GM12891 (cell line): ENCODE measurements around the gene KLRC4. TPM values are rescaled to one million over a fixed set of nuclear protein-coding genes. Genes with fewer than 3 reads are reported as not detected.
"Not testable (repeated sequence)": the region's sequence is repeated elsewhere in the genome, so short reads cannot be mapped to it uniquely, and the experiment has no call there.

ENCODE experiments used
- DNase-seq: peaks from one replicate; pipeline ENCODE4 v3.0.0; 2011; ENCODE audit warnings: low spot score; ENCODE audit not compliant: insufficient read length
- FAIRE-seq: peaks from 2 replicates; lab custom pipeline; 2011; peaks lifted over from hg19 to GRCh38; lab: Jason Lieb, UNC
- PAX5 ChIP-seq: IDR thresholded peaks from 2 replicates; pipeline ENCODE4 v1.6.1; 2011; ENCODE audit warnings: low read length, moderate library complexity, mild to moderate bottlenecking; ENCODE audit not compliant: insufficient read depth, severe bottlenecking
- POLR2A ChIP-seq: IDR thresholded peaks from 2 replicates; pipeline ENCODE4 v1.6.1; 2011; ENCODE audit warnings: low read depth, low read length, control low read depth
- POLR2AphosphoS5 ChIP-seq: IDR thresholded peaks from 2 replicates; pipeline ENCODE4 v1.6.1; 2011; ENCODE audit warnings: low read depth, low read length, control low read depth
- POU2F2 ChIP-seq: IDR thresholded peaks from 2 replicates; pipeline ENCODE4 v1.6.1; 2011; ENCODE audit warnings: low read depth, mild to moderate bottlenecking, control low read depth, low read length, moderate library complexity
- SPI1 ChIP-seq: IDR thresholded peaks from 2 replicates; pipeline ENCODE4 v1.6.1; 2011; ENCODE audit warnings: low read depth, low read length, control low read depth
- TAF1 ChIP-seq: IDR thresholded peaks from 2 replicates; pipeline ENCODE4 v1.6.1; 2011; ENCODE audit warnings: low read depth, low read length, control low read depth
- polyA plus RNA-seq: library from polyadenylated mRNA; unstranded; fragments of >200 nt; gene quantifications from one replicate; pipeline ENCODE4 v1.2.1, GENCODE V29; 2012; ENCODE audit warnings: low read depth, missing spikeins, inconsistent platforms; ENCODE audit not compliant: missing spikeins

Gene KLRC4
- polyA plus RNA-seq: 0.10 TPM

DNA sequence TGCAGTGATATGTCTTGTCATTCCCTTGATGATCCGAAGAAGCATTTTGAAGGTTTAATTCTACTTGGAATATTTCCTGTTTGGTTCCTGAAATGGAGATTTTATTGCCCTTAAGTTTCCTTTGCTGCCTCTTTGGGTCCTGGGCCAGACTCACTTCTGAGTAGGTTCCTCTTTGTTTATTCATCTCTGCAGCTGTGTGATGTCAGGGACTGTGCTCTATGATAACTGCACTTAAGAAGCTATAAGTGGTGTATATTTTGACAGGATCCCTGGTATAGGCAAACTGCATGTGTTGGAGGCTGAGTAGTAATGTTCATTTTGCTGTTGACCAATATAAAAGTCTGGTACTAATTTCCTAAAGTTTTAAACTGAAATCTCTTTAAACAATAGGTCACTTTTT lies at the start of gene KLRC4:
Gene KLRC4, minus strand, starts transcription at position 366 of the 400 bp plus-strand sequence. Its CDS starts 182 bp downstream, at position 184.
- FAIRE-seq (no peak), DNase-seq (no peak)
- no peak for TF ChIP-seq TAF1
- TF ChIP-seq POLR2A: no peak
- no peak for TF ChIP-seq PAX5
- no peak for TF ChIP-seq SPI1
- no peak for TF ChIP-seq POU2F2
- no peak for TF ChIP-seq POLR2AphosphoS5

- TF ChIP-seq POU2F2 (no peak), POLR2A (no peak), POLR2AphosphoS5 (no peak), PAX5 (no peak), SPI1 (no peak), TAF1 (no peak)
- DNase-seq (no peak), FAIRE-seq (no peak)
Observed at GRCh38 chr12:10457760-10458159, 48.2 kb upstream of the KLRC4 start.

- TF ChIP-seq POLR2A: no peak
- no peak for TF ChIP-seq POLR2AphosphoS5
- TF ChIP-seq TAF1: no peak
- no peak for TF ChIP-seq PAX5
- TF ChIP-seq POU2F2: no peak
- no peak for TF ChIP-seq SPI1
- FAIRE-seq (no peak), DNase-seq (no peak)
Observed at GRCh38 chr12:10456856-10457255, 47.3 kb upstream of the KLRC4 start.

DNA sequence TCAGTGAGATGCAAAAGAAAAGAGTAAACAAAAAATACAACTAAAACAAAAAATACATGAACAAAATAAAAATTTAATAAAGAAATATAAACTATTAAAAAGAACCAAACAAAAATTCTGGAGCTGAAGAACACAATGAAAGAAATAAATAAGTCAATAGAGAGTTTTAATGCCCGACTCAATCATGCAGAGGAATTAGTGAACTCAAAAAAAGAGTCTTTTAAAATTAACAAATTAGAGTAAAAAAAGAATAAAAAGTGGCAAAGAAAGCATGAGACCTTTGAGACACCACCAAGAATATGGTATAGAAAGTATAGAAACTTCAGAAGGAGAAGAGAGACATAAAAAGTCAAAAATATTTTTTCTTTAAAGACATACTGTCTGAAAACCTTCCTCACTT lies 46.2 kb upstream of the KLRC4 start:
- DNase-seq (no peak), FAIRE-seq (no peak)
- TF ChIP-seq POU2F2: no peak
- TF ChIP-seq POLR2A: no peak
- TF ChIP-seq TAF1: no peak
- no peak for TF ChIP-seq PAX5
- TF ChIP-seq SPI1: no peak
- no peak for TF ChIP-seq POLR2AphosphoS5

GRCh38 chr12:10454531-10454930 lies 45.0 kb upstream of the KLRC4 start:
- DNase-seq: no peak
- FAIRE-seq: no peak
- TF ChIP-seq POLR2AphosphoS5 (no peak), SPI1 (no peak), POU2F2 (no peak), POLR2A (no peak), TAF1 (no peak), PAX5 (no peak)

DNA sequence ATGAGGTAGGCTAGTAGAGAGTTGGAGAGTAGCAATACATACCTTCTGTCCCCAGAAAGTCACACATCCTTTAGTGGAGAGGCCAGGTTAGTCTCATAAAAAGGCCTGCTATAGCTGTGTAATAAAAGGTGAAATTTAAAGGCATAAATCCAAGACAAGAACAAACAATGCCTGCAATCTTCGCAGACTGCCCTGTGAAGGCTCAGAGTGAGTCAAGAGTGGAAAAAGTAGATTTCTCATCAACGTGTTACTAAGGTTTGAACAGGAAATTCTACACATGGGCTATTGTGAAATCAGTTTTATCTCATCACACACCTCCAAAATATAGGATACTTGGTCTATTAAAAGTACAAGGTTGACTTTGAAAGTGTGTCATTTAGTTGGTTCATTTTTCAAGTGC lies 43.6 kb upstream of the KLRC4 start, which contains the start of gene KLRC1:
Gene KLRC1, minus strand, starts transcription at position 222 of the 400 bp plus-strand sequence. CDS start 2,221 bp downstream, outside the sequence.
- FAIRE-seq: no peak
- DNase-seq: no peak
- TF ChIP-seq SPI1 (no peak), POU2F2 (no peak), TAF1 (no peak), POLR2AphosphoS5 (no peak), POLR2A (no peak), PAX5 (no peak)

- DNase-seq (no peak), FAIRE-seq (no peak)
- no peak for TF ChIP-seq PAX5
- no peak for TF ChIP-seq TAF1
- no peak for TF ChIP-seq SPI1
- TF ChIP-seq POLR2AphosphoS5: no peak
- no peak for TF ChIP-seq POLR2A
- no peak for TF ChIP-seq POU2F2
Observed at GRCh38 chr12:10448236-10448635, 38.7 kb upstream of the KLRC4 start.

GRCh38 chr12:10446052-10446451 lies 36.5 kb upstream of the KLRC4 start:
- FAIRE-seq: peak; percentile 78
- DNase-seq: not testable (repeated sequence)

DNA sequence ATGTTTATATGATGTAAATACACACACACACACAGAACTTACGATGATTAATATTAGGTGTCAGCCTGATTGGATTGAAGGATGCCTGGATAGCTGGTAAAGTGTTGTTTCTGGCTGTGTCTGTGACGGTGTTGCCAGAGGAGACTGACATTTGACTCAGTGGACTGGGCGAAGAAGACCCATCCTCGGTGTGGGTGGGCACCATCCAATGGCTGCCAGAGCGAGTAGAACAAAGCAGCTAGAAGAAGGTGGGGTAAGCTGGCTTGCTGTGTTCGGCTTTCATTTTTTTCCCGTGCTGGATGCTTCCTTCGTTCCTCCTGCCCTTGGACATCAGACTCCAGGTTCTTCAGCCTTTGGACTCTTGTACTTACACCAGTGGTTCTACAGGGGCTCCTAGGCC lies 31.6 kb upstream of the KLRC4 start:
- FAIRE-seq, DNase-seq: not testable (repeated sequence)

DNA sequence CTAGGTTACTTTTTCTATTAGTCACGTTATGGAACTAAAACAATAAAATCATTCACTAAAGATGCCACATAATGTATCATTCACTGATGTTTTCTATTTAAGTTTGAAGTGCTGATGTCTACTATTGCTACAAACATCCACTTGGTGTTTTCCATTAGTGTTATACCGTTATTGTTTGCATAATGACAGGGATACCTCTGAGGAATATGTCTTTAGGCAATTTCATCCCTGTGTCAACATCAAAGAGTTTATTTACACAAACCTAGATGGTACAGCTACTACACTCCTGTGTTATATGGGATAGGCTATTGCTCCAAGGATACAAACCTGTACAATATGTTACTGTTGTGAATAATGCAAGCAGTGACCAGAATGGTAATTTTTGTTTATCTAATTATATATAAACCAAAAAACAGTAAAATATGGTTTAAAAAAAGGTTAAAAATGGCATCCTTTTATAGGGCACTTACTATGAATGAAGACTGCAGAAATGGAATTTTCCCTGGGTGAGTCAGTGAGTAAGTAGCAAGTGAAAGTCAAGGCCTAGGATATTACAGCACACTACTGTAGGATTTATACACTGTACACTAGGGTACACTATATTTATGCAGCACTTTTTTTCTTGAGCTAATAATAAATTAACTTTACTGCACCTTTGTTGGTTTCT lies 30.2 kb upstream of the KLRC4 start:
- DNase-seq, FAIRE-seq: not testable (repeated sequence)

- peak; percentile 75 for FAIRE-seq
- not testable (repeated sequence) for DNase-seq
Observed at GRCh38 chr12:10437601-10438000, 28.0 kb upstream of the KLRC4 start.

DNA sequence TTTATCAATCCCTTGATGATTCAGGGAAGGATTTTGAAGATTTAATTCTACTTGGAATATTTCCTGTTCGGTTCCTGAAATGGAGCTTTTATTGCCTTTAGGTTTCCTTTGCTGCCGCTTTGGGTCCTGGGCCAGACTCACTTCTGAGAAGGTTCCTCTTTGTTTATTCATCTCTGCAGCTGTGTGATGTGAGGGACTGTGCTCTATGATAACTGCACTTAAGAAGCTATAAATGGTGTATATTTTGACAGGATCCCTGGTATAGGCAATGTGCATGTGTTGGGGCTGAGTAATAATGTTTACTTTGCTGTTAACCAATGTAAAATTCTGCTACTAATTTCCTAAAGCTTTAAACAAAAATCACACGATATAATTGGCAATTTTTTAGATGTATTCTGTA lies 26.3 kb upstream of the KLRC4 start, which contains the start of gene KLRC2:
Gene KLRC2, minus strand, starts transcription at position 195 of the 400 bp plus-strand sequence. Its CDS starts 24 bp downstream, at position 171.
- not testable (repeated sequence) for FAIRE-seq, DNase-seq

DNA sequence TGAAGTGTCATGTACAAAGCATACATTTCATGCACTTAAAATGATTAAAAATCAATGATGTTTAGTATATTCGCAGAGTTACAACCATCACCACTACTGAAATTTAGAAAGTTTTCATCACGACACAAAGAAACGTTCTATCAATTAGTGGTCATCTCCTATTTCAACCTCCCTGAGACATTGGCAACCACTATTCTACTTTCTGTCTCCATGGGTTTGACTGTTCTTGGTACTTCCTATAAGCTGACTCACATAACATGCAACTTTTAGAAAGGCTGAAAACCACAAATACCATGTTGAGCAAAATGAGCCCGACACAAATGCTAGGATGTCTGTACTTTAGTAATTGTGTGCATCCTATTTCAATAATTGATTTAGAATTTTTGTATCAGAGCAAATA lies 21.1 kb upstream of the KLRC4 start:
- DNase-seq: not testable (repeated sequence)
- FAIRE-seq: peak; percentile 38

- DNase-seq, FAIRE-seq: not testable (repeated sequence)
Observed at GRCh38 chr12:10425938-10426337, 16.4 kb upstream of the KLRC4 start.

DNA sequence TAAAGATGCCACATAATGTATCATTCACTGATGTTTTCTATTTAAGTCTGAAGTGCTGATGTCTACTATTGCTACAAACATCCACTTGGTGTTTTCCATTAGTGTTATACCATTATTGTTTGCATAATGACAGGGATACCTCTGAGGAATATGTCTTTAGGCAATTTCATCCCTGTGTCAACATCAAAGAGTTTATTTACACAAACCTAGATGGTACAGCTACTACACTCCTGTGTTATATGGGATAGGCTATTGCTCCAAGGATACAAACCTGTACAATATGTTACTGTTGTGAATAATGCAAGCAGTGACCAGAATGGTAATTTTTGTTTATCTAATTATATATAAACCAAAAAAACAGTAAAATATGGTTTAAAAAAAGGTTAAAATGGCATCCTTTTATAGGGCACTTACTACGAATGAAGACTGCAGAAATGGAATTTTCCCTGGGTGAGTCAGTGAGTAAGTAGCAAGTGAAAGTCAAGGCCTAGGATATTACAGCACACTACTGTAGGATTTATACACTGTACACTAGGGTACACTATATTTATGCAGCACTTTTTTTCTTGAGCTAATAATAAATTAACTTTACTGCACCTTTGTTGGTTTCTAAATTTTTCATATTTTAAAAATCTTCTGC lies 14.8 kb upstream of the KLRC4 start:
- peak; percentile 48 for FAIRE-seq
- not testable (repeated sequence) for DNase-seq
